Subcutaneous adipose tissue (tissue), 4 donors: Measurements from ENCODE around the gene GCNA. TPM values are rescaled to one million over a fixed set of nuclear protein-coding genes. Genes with fewer than 3 reads are reported as not detected.

ENCODE experiments used
- total RNA-seq, 4 donors: library from RNA; depleted of rRNA; stranded (reverse); fragments of >200 nt; gene quantifications; one replicate each; pipeline ENCODE4 v1.1.0, GENCODE V29; 2016
- TF ChIP-seq, protein P1 (sequence below): fragments of 450-650 bp; IDR thresholded peaks from one replicate; pipeline ENCODE4 v1.5.1; 2016; ENCODE audit warnings: low read depth, mild to moderate bottlenecking, control low read depth, antibody characterized with exemption, moderate library complexity

GCNA gene
- total RNA-seq, 4 donors from 2014 or later = 4.1 to 5.7 (median 5.1) TPM

DNA sequence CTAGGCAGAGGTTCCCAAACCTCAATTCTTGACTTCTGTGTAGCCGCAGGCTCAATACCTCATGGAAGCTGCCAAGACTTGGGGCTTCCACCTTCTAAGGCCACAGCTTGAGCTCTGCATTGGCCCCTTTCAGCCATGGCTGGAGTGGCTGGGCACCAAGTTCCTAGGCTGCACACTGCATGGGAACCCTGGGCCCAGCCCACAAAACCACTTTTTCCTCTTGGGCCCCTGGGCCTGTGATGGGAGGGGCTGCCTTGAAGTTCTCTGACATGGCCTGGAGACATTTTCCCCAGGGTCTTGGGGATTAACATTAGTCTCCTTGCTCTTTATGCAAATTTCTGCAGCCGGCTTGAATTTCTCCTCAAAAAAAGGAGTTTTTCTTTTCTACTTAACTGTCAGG, 75.1 kb downstream of the GCNA start:
- TF ChIP-seq, protein P1, sequence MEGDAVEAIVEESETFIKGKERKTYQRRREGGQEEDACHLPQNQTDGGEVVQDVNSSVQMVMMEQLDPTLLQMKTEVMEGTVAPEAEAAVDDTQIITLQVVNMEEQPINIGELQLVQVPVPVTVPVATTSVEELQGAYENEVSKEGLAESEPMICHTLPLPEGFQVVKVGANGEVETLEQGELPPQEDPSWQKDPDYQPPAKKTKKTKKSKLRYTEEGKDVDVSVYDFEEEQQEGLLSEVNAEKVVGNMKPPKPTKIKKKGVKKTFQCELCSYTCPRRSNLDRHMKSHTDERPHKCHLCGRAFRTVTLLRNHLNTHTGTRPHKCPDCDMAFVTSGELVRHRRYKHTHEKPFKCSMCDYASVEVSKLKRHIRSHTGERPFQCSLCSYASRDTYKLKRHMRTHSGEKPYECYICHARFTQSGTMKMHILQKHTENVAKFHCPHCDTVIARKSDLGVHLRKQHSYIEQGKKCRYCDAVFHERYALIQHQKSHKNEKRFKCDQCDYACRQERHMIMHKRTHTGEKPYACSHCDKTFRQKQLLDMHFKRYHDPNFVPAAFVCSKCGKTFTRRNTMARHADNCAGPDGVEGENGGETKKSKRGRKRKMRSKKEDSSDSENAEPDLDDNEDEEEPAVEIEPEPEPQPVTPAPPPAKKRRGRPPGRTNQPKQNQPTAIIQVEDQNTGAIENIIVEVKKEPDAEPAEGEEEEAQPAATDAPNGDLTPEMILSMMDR = no peak

DNA sequence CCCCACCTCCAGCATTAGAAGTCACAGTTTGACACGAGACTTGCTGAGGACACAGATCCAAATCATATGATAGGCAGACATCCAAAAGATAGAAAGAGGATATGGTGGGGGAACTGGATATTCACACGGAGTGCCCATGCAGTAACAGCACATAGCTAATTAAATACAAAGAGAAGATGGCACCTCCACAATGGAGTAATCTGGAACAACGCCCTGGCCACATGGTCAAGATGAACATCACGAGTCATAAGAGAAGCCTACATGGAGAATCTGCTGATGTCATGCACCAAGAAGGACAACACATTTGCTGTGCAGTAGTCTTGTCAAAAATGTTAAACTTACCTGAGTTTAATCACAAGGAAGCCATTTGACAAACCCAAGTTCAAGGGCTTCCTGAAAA, 79.0 kb downstream of the GCNA start:
- TF ChIP-seq, protein P1 = no peak

DNA sequence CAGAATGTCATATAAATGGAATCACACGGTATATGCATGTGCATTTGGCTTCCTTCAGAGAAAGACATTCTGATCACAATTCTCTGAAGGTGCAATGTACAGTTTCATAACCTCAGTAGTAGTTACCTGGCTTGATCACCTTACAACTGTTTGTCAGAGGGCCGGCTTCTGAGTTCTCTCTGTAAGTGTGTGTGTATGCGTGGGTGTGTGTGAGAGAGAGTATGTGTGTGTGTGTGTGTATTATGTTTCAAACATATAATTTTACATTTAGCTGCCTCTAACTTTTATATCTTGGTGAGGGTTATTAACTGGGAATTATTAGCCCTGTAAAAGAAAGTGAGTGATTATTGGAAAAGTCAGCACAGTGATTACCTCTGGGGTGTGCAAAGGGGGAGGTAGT, 81.1 kb downstream of the GCNA start:
- TF ChIP-seq, protein P1 = no peak

DNA sequence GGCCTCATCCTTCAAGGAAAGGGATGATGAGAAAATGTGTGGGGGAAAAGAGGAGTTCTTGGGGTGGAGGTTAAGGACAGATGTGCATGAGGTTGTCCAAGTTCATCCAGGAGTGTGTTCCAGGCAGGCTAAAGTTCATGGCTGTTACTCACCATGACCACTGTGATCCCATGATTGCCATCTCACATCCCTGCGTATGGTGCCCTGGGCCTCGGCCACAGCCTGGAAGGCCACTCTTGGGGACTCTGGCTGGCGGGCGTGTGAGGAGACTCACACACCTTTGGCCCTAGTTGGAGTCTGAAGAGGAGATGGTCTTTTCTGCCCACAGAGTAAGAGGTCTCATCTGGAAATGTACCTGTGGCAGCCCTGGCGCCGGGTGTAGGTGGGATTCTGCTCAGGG, 81.7 kb downstream of the GCNA start:
- TF ChIP-seq, protein P1 = no peak

DNA sequence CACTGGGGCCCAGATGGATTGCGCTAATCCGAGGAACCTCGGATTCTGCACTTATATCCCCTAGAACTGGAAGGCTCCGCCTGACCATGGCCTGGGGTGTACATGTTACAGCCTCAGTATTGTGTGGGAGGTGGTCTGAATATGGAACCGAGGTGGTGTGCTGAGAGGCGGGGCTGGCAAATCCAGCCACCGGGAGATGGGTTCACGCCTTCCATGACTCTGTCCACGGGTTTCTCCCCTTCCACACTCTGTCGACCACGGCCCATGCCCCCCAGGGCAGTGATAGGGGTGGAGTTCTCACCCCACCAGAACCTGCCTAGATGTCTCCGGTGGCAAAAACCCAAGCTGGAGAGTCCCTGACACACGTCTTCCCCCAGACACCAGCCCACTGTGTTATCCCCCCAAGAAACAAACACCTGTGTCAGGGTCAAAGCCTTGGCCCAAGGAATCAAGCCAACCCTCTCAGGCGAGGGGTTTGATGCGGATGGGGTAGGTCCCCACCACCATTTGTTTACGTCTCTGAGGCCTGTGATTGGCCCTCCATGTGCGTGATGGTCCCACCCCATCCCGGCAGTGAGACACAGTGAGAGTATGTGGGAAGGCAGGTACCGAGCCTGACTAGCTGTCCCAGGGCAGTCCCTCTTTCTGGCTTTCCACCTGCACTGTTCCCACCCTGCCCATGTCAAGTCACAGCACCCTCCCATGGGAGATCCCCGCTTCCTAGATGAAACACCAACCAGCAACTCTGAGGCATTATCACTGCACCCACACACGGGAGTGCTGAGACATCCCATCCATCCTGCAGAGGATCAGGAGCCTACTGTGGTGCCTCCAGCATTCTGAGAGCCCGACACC, 82.6 kb downstream of the GCNA start:
- TF ChIP-seq, protein P1 = no peak

DNA sequence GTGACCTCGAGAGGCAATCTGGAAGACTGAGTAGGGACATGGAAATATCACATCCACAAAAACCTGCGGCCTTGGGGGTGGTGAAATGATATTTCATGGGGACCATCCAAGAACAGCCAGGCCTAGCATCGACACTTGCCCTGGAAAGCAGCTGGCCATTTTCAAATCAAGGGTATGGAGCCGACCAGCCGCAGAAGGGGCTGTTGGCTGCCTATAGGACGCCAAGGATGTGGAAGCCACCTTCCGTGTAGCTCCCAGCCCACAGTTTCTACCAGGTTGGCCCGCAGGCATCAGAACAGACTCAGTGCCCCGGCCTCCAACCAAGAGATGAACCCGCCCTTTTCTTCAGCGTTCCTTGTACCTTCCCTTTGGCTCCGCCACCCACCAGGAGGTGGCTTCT, 83.7 kb downstream of the GCNA start:
- TF ChIP-seq, protein P1 = no peak

Other genes starting within 250 kb of the GCNA start
- 10 to 100 TPM; 53.5 to 80.4 (median 64.8) TPM for gene TAF1, start 212.1 kb upstream of the GCNA start, total RNA-seq
- gene OGT, start 45.3 kb upstream of the GCNA start, total RNA-seq = 100 to 1,000 TPM; 168 to 233 (median 191) TPM
- not detected for gene CXCR3, start 40.1 kb downstream of the GCNA start, total RNA-seq
- gene CXorf49, start 139.8 kb downstream of the GCNA start, total RNA-seq = not detected
- not detected for gene CXorf49B, start 184.9 kb downstream of the GCNA start, total RNA-seq